ENCODE data around the gene SYNE1.

DNA sequence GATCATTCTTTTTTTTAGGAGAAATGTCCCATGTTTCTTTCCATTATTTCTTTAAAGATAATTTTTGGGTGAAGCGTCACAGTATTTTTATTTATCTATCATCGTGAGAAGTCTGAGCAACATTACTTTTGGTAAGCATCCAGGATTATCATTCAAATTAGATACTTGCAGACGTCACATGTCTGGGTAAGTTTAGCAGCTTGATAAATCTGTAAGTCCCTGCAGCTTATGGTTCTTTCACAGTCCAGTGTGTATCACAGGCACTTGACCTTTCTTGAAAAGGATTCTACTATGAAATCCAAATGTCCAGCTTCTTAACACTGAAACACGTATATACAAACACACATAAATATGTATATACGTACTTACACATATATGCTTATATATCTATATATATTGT is 470.3 kb downstream of the SYNE1 start:
- TF ChIP-seq, protein P1, sequence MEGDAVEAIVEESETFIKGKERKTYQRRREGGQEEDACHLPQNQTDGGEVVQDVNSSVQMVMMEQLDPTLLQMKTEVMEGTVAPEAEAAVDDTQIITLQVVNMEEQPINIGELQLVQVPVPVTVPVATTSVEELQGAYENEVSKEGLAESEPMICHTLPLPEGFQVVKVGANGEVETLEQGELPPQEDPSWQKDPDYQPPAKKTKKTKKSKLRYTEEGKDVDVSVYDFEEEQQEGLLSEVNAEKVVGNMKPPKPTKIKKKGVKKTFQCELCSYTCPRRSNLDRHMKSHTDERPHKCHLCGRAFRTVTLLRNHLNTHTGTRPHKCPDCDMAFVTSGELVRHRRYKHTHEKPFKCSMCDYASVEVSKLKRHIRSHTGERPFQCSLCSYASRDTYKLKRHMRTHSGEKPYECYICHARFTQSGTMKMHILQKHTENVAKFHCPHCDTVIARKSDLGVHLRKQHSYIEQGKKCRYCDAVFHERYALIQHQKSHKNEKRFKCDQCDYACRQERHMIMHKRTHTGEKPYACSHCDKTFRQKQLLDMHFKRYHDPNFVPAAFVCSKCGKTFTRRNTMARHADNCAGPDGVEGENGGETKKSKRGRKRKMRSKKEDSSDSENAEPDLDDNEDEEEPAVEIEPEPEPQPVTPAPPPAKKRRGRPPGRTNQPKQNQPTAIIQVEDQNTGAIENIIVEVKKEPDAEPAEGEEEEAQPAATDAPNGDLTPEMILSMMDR (IDR thresholded peaks at IDR 0.05), result no peak
- no peak for TF ChIP-seq POLR2A (IDR thresholded peaks at IDR 0.05)
